Neural cell (in vitro differentiated cells): Measurements from ENCODE around the gene SLC3A2. TPM values are rescaled to one million over a fixed set of nuclear protein-coding genes. Genes with fewer than 3 reads are reported as not detected.
A peak's percentile ranks its signal among the peaks of the same experiment; 100 is the strongest.

Experiments
- H2AFZ ChIP-seq: fragments of 200-600, 300-800 bp; sonication (generic), shearing (Covaris generic); 2 replicates; pipeline ENCODE4 v1.6.0; 2014; ENCODE audit warnings: low read depth, mild to moderate bottlenecking, antibody characterized with exemption, low read length, moderate library complexity
- H3F3A ChIP-seq: fragments of 200-600 bp; shearing (Covaris generic); 2 replicates; pipeline ENCODE4 v1.6.1; 2016; ENCODE audit warnings: mild to moderate bottlenecking, moderate library complexity, mixed read lengths, antibody characterized with exemption, low read length; ENCODE audit not compliant: insufficient read depth, poor library complexity, severe bottlenecking
- H3K27ac ChIP-seq: fragments of 200-600, 300-800 bp; sonication (generic), shearing (Covaris generic); 2 replicates; pipeline ENCODE4 v1.5.1; 2014; ENCODE audit warnings: mild to moderate bottlenecking, low read length, moderate library complexity
- H3K27me3 ChIP-seq: fragments of 300-800, 200-600 bp; sonication (generic), shearing (Covaris generic); 2 replicates; pipeline ENCODE4 v1.6.0; 2014; ENCODE audit warnings: mild to moderate bottlenecking, low read depth, low read length, moderate library complexity; ENCODE audit not compliant: insufficient read depth
- H3K36me3 ChIP-seq: fragments of 300-800, 200-600 bp; sonication (generic), shearing (Covaris generic); 2 replicates; pipeline ENCODE4 v1.5.1; 2014; ENCODE audit warnings: mild to moderate bottlenecking, antibody characterized with exemption, low read length, moderate library complexity; ENCODE audit not compliant: insufficient read depth
- H3K4me2 ChIP-seq: fragments of 300-800, 200-600 bp; sonication (generic), shearing (Covaris generic); 2 replicates; pipeline ENCODE4 v1.6.0; 2014; ENCODE audit warnings: mild to moderate bottlenecking, low read length
- H3K4me3 ChIP-seq: fragments of 300-800, 200-600 bp; sonication (generic), shearing (Covaris generic); 2 replicates; pipeline ENCODE4 v1.5.1; 2014; ENCODE audit warnings: mild to moderate bottlenecking, low read length, moderate library complexity
- H3K79me2 ChIP-seq: fragments of 200-600 bp; shearing (Covaris generic); replicated peaks from 2 replicates; pipeline ENCODE4 v1.6.0; 2014; ENCODE audit warnings: mild to moderate bottlenecking, low read length, moderate library complexity; ENCODE audit not compliant: insufficient read depth
- H3K9ac ChIP-seq: fragments of 300-800, 200-600 bp; sonication (generic), shearing (Covaris generic); 2 replicates; pipeline ENCODE4 v1.6.1; 2016; ENCODE audit warnings: mild to moderate bottlenecking, low read length, mixed read lengths
- H3K9me2 ChIP-seq: fragments of 200-600 bp; shearing (Covaris generic); 2 replicates; pipeline ENCODE4 v1.6.1; 2016; ENCODE audit warnings: mild to moderate bottlenecking, low read length, mixed read lengths; ENCODE audit not compliant: insufficient read depth
- H3K9me3 ChIP-seq: fragments of 200-600, 300-800 bp; sonication (generic), shearing (Covaris generic); 2 replicates; pipeline ENCODE4 v1.6.1; 2016; ENCODE audit warnings: mild to moderate bottlenecking, mixed run types, low read length, moderate library complexity, mixed read lengths
- H4K20me1 ChIP-seq: fragments of 200-600 bp; shearing (Covaris generic); 2 replicates; pipeline ENCODE4 v1.6.1; 2016; ENCODE audit warnings: mild to moderate bottlenecking, mixed run types; ENCODE audit not compliant: insufficient read depth
- EP300 ChIP-seq: fragments of 450-650 bp; conservative IDR thresholded peaks from 2 replicates; pipeline ENCODE4 v1.6.1; 2014; ENCODE audit warnings: antibody characterized with exemption, mild to moderate bottlenecking, moderate library complexity; ENCODE audit not compliant: poor library complexity, severe bottlenecking
- EZH2 ChIP-seq: fragments of 200-600, 300-800 bp; shearing (Covaris generic), sonication (generic); IDR thresholded peaks from 2 replicates; pipeline ENCODE4 v1.6.1; 2014; ENCODE audit warnings: antibody characterized with exemption, low read length, borderline replicate concordance, mild to moderate bottlenecking; ENCODE audit not compliant: insufficient read depth, poor library complexity, severe bottlenecking
- MXI1 ChIP-seq: fragments of 450-650 bp; conservative IDR thresholded peaks from 2 replicates; pipeline ENCODE4 v1.6.1; 2014; ENCODE audit warnings: antibody characterized with exemption, mild to moderate bottlenecking; ENCODE audit not compliant: poor library complexity, severe bottlenecking
- POLR2AphosphoS5 ChIP-seq: IDR thresholded peaks from 2 replicates; pipeline ENCODE4 v1.6.1; 2012
- RAD21 ChIP-seq: fragments of 450-650 bp; conservative IDR thresholded peaks from 2 replicates; pipeline ENCODE4 v1.6.1; 2014; ENCODE audit warnings: antibody characterized with exemption, mild to moderate bottlenecking, moderate library complexity
- SMC3 ChIP-seq: fragments of 450-650 bp; conservative IDR thresholded peaks from 2 replicates; pipeline ENCODE4 v1.6.1; 2014; ENCODE audit warnings: antibody characterized with exemption, mild to moderate bottlenecking, moderate library complexity; ENCODE audit not compliant: poor library complexity
- TAF1 ChIP-seq: IDR thresholded peaks from 2 replicates; pipeline ENCODE4 v1.6.1; 2012; ENCODE audit warnings: low read depth
- polyA plus RNA-seq: library from polyadenylated mRNA; depleted of rRNA; stranded (reverse); fragments of >200 nt; gene quantifications from 2 replicates; pipeline ENCODE4 v1.2.3, GENCODE V29; 2014
- TF ChIP-seq, protein P1 (sequence below): IDR thresholded peaks from 2 replicates; pipeline ENCODE4 v1.6.1; 2012; ENCODE audit warnings: borderline replicate concordance
- TF ChIP-seq, protein P2 (sequence below): fragments of 450-650 bp; IDR thresholded peaks from 2 replicates; pipeline ENCODE4 v1.5.1; 2014; ENCODE audit warnings: antibody characterized with exemption, mild to moderate bottlenecking, moderate library complexity; ENCODE audit not compliant: poor library complexity, severe bottlenecking

Gene SLC3A2
- polyA plus RNA-seq, 1 donor from 2014 or later, result 176 TPM

DNA sequence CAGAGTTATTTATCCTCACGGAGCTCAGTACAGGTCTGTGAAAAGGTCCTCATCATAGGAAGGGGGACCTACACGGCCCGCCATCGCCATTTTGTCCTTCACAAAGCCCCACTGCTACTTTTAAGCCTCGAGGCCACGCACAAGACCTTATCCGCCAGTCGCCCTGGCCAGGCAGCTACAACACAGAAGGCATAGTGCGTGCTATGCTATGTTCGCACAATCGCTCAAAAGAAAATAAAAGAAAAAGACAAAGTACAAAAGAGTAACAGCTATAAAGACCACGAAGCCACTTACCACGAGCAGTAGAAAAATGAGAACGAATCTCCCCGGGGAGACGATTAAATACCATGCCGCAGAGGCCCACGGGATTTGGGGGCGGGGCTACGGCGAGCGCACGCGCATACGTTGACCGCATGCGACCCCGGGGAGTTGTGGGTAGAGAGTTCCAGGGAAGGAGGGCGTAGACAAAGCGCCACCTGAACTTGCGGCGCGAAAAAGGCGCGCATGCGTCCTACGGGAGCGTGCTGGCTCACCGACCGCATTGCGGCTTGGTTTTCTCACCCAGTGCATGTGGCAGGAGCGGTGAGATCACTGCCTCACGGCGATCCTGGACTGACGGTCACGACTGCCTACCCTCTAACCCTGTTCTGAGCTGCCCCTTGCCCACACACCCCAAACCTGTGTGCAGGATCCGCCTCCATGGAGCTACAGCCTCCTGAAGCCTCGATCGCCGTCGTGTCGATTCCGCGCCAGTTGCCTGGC, 24.9 kb upstream of the SLC3A2 start:
- peak overlapping the region; percentile 56 for H2AFZ ChIP-seq
- no peaks in the 10 kb centered on the region for H3K9me3 ChIP-seq
- peak overlapping the region; percentile 92 for H3K4me3 ChIP-seq
- H3K9me2 ChIP-seq, result no peaks in the 10 kb centered on the region
- H3K9ac ChIP-seq, result peak overlapping the region; percentile 94
- peaks cover 10% of the 10 kb centered on the region for H3F3A ChIP-seq
- H3K27me3 ChIP-seq, result no peaks in the 10 kb centered on the region
- peak overlapping the region; percentile 96 for H3K4me2 ChIP-seq
- TF ChIP-seq TAF1 (peak; percentile 98), RAD21 (no peak), SMC3 (peak; percentile 28), MXI1 (peak; percentile 99), EP300 (peak; percentile 72), EZH2 (no peak), POLR2AphosphoS5 (peak; percentile 97)
- TF ChIP-seq, protein P1, sequence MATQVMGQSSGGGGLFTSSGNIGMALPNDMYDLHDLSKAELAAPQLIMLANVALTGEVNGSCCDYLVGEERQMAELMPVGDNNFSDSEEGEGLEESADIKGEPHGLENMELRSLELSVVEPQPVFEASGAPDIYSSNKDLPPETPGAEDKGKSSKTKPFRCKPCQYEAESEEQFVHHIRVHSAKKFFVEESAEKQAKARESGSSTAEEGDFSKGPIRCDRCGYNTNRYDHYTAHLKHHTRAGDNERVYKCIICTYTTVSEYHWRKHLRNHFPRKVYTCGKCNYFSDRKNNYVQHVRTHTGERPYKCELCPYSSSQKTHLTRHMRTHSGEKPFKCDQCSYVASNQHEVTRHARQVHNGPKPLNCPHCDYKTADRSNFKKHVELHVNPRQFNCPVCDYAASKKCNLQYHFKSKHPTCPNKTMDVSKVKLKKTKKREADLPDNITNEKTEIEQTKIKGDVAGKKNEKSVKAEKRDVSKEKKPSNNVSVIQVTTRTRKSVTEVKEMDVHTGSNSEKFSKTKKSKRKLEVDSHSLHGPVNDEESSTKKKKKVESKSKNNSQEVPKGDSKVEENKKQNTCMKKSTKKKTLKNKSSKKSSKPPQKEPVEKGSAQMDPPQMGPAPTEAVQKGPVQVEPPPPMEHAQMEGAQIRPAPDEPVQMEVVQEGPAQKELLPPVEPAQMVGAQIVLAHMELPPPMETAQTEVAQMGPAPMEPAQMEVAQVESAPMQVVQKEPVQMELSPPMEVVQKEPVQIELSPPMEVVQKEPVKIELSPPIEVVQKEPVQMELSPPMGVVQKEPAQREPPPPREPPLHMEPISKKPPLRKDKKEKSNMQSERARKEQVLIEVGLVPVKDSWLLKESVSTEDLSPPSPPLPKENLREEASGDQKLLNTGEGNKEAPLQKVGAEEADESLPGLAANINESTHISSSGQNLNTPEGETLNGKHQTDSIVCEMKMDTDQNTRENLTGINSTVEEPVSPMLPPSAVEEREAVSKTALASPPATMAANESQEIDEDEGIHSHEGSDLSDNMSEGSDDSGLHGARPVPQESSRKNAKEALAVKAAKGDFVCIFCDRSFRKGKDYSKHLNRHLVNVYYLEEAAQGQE, result peak; percentile 96
- TF ChIP-seq, protein P2, sequence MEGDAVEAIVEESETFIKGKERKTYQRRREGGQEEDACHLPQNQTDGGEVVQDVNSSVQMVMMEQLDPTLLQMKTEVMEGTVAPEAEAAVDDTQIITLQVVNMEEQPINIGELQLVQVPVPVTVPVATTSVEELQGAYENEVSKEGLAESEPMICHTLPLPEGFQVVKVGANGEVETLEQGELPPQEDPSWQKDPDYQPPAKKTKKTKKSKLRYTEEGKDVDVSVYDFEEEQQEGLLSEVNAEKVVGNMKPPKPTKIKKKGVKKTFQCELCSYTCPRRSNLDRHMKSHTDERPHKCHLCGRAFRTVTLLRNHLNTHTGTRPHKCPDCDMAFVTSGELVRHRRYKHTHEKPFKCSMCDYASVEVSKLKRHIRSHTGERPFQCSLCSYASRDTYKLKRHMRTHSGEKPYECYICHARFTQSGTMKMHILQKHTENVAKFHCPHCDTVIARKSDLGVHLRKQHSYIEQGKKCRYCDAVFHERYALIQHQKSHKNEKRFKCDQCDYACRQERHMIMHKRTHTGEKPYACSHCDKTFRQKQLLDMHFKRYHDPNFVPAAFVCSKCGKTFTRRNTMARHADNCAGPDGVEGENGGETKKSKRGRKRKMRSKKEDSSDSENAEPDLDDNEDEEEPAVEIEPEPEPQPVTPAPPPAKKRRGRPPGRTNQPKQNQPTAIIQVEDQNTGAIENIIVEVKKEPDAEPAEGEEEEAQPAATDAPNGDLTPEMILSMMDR, result no peak
- peaks cover 44% of the 10 kb centered on the region for H3K79me2 ChIP-seq
- H4K20me1 ChIP-seq, result no peaks in the 10 kb centered on the region
- peak overlapping the region; percentile 93 for H3K27ac ChIP-seq
- H3K36me3 ChIP-seq, result peaks cover 16% of the 10 kb centered on the region

DNA sequence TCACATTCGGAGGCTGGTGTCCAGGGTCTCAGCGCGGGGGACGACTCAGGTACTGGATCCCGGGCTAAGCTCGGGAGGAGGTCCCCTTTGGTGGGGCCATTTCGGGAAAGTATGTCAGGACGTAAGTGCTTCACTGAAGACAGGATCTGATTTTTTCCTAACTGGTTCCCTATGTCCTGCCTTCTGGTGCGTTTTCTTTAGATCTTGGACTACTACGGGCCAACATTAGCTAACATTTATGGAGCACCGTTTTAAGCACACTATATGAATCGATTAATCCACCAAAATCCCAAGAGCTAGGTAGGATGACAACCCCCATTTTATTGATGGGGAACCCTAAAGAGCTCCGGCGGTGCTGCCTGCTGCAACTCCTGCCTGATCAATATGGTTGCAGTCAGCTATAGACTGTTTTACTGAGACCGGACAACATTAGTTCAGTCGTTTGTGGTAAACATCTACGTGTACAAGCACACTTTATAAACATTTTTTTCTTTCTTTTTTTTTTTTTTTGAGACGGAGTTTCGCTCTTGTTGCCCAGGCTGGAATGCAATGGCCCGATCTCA, 24.3 kb upstream of the SLC3A2 start:
- Histone ChIP-seq H3K9me2 (no peaks in the 10 kb centered on the region), H3K9ac (peak overlapping the region; percentile 94), H3K36me3 (peaks cover 16% of the 10 kb centered on the region), H3K4me3 (peak overlapping the region; percentile 92), H3K4me2 (peak overlapping the region; percentile 53), H3K27me3 (no peaks in the 10 kb centered on the region), H4K20me1 (no peaks in the 10 kb centered on the region), H3F3A (peaks cover 10% of the 10 kb centered on the region), H2AFZ (peak overlapping the region; percentile 56), H3K79me2 (peaks cover 44% of the 10 kb centered on the region), H3K27ac (peak overlapping the region; percentile 75), H3K9me3 (no peaks in the 10 kb centered on the region)
- TF ChIP-seq, protein P1, result peak; percentile 5
- TF ChIP-seq EP300, result no peak
